Measurements from ENCODE around the gene RBX1. TPM values are rescaled to one million over a fixed set of nuclear protein-coding genes. Genes with fewer than 3 reads are reported as not detected.

The RBX1 gene
- total and polyA plus RNA-seq, 2 of the 8 experiments (the other 6 are each of a cell fraction or from before 2014, with no cell fraction given) = 76.5 to 119 TPM

DNA sequence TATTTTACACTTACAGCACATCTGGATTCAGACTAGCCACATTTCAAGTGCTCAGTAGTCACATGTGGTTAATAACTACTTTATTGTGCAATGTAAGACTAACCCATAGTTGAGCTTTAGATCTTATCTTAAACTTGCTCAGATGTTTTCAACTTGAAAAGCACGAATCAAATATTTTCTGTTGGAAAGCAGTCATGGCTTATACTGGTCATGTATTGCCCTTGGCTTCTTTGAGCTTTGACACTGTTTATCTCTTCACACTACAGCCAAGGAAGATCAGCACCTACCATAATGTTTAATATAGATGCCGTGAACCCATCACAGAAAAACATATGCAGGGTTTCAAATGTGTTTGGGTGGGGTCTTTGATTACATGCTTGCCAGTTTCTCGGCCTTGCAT lies 4.4 kb downstream of the RBX1 start:
- no peak for FAIRE-seq
- WGBS, 2 experiments (ENCODE audit: extremely low coverage in 1 of 2, insufficient coverage in 1 of 2, insufficient read length in 1 of 2, insufficient replicate concordance in 2 of 2, low coverage in 1 of 2, low lambda C conversion rate in 2 of 2, missing lambda C conversion rate in 1 of 2) = 96% methylated on average over 3 of the region's 3 CpGs; no CpG with 5 or more reads in 1 of the 2 experiments
- H3K27ac ChIP-seq (ENCODE audit: low read depth, low read length) = no peak overlapping the region
- no peak overlapping the region for H2BK5ac ChIP-seq (ENCODE audit: low read depth, low read length)
- peaks cover 0 to 2% (median under 1%) of the 10 kb centered on the region in 4 experiments; a peak in 3 of 7 replicates for H3K4me1 ChIP-seq (replicated peaks in 1 of 4; ENCODE audit: control insufficient read depth in 3 of 4, insufficient read depth in 4 of 4, low read length in 3 of 4)
- no peaks in the 10 kb centered on the region for H3K9me3 ChIP-seq (ENCODE audit: insufficient read depth in 2 of 2, low read depth in 1 of 2, low read length in 1 of 2)
- H4K8ac ChIP-seq (ENCODE audit: extremely low read depth, insufficient read depth, low read length) = no peak overlapping the region
- no peak overlapping the region for H4K91ac ChIP-seq (replicated peaks; ENCODE audit: insufficient read length, low read length)
- DNase-seq (ENCODE audit: low read depth in 1 of 2, low spot score in 2 of 2) = no peak
- no peak overlapping the region for H2BK120ac ChIP-seq (replicated peaks; ENCODE audit: low read depth, low read length)
- H3K36me3 ChIP-seq (ENCODE audit: control insufficient read depth in 2 of 4, insufficient read depth in 4 of 4, low read length in 3 of 4) = peaks cover 3 to 36% (median 14%) of the 10 kb centered on the region in 4 experiments; a peak in 7 of 8 replicates
- H3K18ac ChIP-seq (ENCODE audit: extremely low read depth, low read length) = no peak overlapping the region
- H3K79me2 ChIP-seq (ENCODE audit: control insufficient read depth in 1 of 2, insufficient read depth in 2 of 2, low read length in 2 of 2) = peaks cover 17 to 73% of the 10 kb centered on the region in 2 experiments
- H2AK5ac ChIP-seq (ENCODE audit: low read depth, low read length) = no peak overlapping the region
- no peak overlapping the region for H2BK15ac ChIP-seq (ENCODE audit: low read length)
- no peak overlapping the region for H3K4me3 ChIP-seq (ENCODE audit: extremely low read depth in 1 of 4, insufficient read depth in 2 of 4, low read depth in 3 of 4, low read length in 4 of 4)
- no peak overlapping the region for H2BK20ac ChIP-seq (ENCODE audit: low read length)
- H2BK12ac ChIP-seq (ENCODE audit: low read depth, low read length) = no peak overlapping the region
- no peak overlapping the region for H3K4me2 ChIP-seq (ENCODE audit: insufficient read depth in 1 of 2, low read depth in 2 of 2, low read length in 2 of 2)
- H3K23me2 ChIP-seq (ENCODE audit: low read depth, low read length) = peaks cover 6% of the 10 kb centered on the region
- H3K56ac ChIP-seq (replicated peaks; ENCODE audit: insufficient read length, low read depth, low read length) = no peak overlapping the region
- no peaks in the 10 kb centered on the region for H3K27me3 ChIP-seq (replicated peaks in 1 of 4; ENCODE audit: control insufficient read depth in 3 of 4, extremely low read depth in 1 of 4, insufficient read depth in 3 of 4, low read length in 3 of 4)
- TF ChIP-seq TEAD4 (IDR thresholded peaks at IDR 0.05; ENCODE audit: low read depth, low read length) (no peak), RFX5 (IDR thresholded peaks at IDR 0.05; ENCODE audit: borderline replicate concordance, low read depth, low read length) (no peak), SIN3A (conservative IDR thresholded peaks at IDR 0.05 in 1 of 2, IDR thresholded peaks at IDR 0.05 in 1 of 2; ENCODE audit: low read depth in 1 of 2, low read length in 2 of 2) (no peak), PHF8 (conservative IDR thresholded peaks at IDR 0.05; ENCODE audit: low read depth, low read length) (no peak)
- peaks cover 2 to 4% of the 10 kb centered on the region in 2 experiments for H4K20me1 ChIP-seq (replicated peaks in 1 of 2; ENCODE audit: control insufficient read depth in 1 of 2, insufficient read depth in 2 of 2, low read length in 2 of 2)
- H3K9ac ChIP-seq (replicated peaks in 1 of 4; ENCODE audit: extremely low read depth in 1 of 4, low read depth in 3 of 4, low read length in 3 of 4) = no peak overlapping the region
- H2AFZ ChIP-seq (ENCODE audit: low read length) = no peak overlapping the region
- H4K5ac ChIP-seq (ENCODE audit: insufficient read length, low read depth, low read length) = no peak overlapping the region
- 0 out of 2 replicates have a peak, but pooled peaks cover 3% of the 10 kb centered on the region for H3K79me1 ChIP-seq (ENCODE audit: low read depth, low read length)
- POLR2A ChIA-PET (ENCODE audit: partially characterized antibody) = no interaction called here
- no peak overlapping the region for H3K14ac ChIP-seq (ENCODE audit: insufficient read length)
- CTCF ChIA-PET (ENCODE audit: partially characterized antibody) = no interaction called here
- no peak overlapping the region for H3K23ac ChIP-seq (ENCODE audit: insufficient read length)
- no peak overlapping the region for H3K4ac ChIP-seq (replicated peaks; ENCODE audit: insufficient read length, low read depth, low read length)
